BJ (cell line): ENCODE data around the gene TNS1. TPM values are rescaled to one million over a fixed set of nuclear protein-coding genes. Genes with fewer than 3 reads are reported as not detected.

Experiments used
- CTCF ChIA-PET: fragments of 350-600 bp; formaldehyde crosslinking; extraction: SDS; loops from one replicate; lab custom pipeline; 2021; ENCODE audit warnings: antibody characterized with exemption, inconsistent platforms; lab: Yijun Ruan, JAX
- POLR2A ChIA-PET: fragments of 300-600 bp; sonication (Branson Sonifier 250); formaldehyde crosslinking; extraction: SDS; loops from one replicate; lab custom pipeline; 2021; ENCODE audit warnings: antibody characterized with exemption; lab: Charles Lee
- DNase-seq: peaks from one replicate; pipeline ENCODE4 v3.0.0-alpha.2; 2011; ENCODE audit warnings: low read depth
- H3K27me3 ChIP-seq: 2 replicates; pipeline ENCODE4 v1.6.0; 2011; ENCODE audit warnings: low read length; ENCODE audit not compliant: control insufficient read depth, insufficient read depth
- H3K36me3 ChIP-seq: 2 replicates; pipeline ENCODE4 v1.5.1; 2011; ENCODE audit warnings: low read length; ENCODE audit not compliant: control insufficient read depth, insufficient read depth
- H3K4me3 ChIP-seq: 2 replicates; pipeline ENCODE4 v1.5.1; 2011; ENCODE audit warnings: low read depth, mild to moderate bottlenecking, control low read depth, low read length
- polyA plus RNA-seq: library from polyadenylated mRNA; depleted of rRNA; stranded (reverse); fragments of >200 nt; gene quantifications from 2 replicates; pipeline ENCODE4 v1.2.3, GENCODE V29; 2011
- TF ChIP-seq, protein P1 (sequence below): IDR thresholded peaks from 2 replicates; pipeline ENCODE4 v1.5.1; 2011; ENCODE audit warnings: low read depth, mild to moderate bottlenecking, control low read depth, inconsistent platforms, low read length, moderate library complexity; ENCODE audit not compliant: insufficient read depth

Gene TNS1
- polyA plus RNA-seq, 1 experiment: 35.6 TPM

GRCh38 chr2:217873371-217873770 is 129.4 kb downstream of the TNS1 start:
- TF ChIP-seq, protein P1, sequence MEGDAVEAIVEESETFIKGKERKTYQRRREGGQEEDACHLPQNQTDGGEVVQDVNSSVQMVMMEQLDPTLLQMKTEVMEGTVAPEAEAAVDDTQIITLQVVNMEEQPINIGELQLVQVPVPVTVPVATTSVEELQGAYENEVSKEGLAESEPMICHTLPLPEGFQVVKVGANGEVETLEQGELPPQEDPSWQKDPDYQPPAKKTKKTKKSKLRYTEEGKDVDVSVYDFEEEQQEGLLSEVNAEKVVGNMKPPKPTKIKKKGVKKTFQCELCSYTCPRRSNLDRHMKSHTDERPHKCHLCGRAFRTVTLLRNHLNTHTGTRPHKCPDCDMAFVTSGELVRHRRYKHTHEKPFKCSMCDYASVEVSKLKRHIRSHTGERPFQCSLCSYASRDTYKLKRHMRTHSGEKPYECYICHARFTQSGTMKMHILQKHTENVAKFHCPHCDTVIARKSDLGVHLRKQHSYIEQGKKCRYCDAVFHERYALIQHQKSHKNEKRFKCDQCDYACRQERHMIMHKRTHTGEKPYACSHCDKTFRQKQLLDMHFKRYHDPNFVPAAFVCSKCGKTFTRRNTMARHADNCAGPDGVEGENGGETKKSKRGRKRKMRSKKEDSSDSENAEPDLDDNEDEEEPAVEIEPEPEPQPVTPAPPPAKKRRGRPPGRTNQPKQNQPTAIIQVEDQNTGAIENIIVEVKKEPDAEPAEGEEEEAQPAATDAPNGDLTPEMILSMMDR: no peak
- no peak overlapping the region for H3K4me3 ChIP-seq
- peaks cover 24% of the 10 kb centered on the region for H3K36me3 ChIP-seq
- no peak for DNase-seq
- no peaks in the 10 kb centered on the region for H3K27me3 ChIP-seq
- CTCF ChIA-PET: interaction anchor here (0.9 to 4.5 kb wide), 3 partner anchors 13 to 84 kb away, joined by 3 to 38 read pairs (median 4); no protein-coding TSS in a partner anchor
- POLR2A ChIA-PET: no interaction called here

DNA sequence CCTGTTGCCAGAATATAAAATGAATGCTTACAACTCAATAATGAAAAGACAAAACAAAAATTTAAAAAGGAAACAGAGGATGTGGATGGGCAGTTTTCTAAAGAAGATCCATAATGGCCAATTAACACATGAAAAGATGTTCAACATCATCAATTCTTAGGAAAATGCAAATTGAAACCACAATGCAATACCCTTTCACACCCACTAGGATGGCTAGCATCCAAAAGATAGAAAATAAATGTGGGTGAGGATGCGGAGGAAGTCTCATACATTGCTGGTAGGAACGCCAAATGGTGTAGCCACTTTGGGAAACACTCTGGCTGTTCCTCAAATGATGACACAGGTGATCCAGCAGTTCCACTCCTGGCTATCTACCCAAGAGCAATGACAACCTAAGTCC is 130.5 kb downstream of the TNS1 start:
- DNase-seq: no peak
- peaks cover 24% of the 10 kb centered on the region for H3K36me3 ChIP-seq
- ChIA-PET POLR2A (no interaction called here), CTCF (no interaction called here)
- TF ChIP-seq, protein P1: no peak
- H3K27me3 ChIP-seq: no peaks in the 10 kb centered on the region
- H3K4me3 ChIP-seq: no peak overlapping the region

DNA sequence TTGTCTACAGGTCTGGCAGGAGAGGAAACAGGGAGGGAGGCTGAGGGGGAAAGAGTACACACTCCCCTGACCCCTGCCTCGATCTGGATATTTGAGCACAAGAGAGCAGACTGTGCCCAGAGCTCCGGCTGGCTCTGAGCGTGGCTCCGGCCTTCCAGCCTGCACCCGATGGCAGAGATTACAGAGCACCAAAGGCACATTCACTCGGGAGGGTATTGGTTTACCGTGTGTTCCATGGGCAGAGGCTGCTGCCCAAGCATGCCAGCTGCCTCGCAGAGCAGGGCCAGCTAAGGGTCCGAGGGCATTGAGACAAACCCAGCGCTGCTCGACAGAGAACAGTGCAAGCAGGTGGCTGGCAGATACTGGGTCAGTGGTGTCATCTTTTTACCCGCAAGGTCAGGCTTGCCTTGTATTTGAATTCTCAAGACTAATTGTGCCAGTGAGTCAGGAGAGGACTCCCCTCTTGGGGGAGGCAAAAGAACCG is 132.2 kb downstream of the TNS1 start:
- CTCF ChIA-PET: interaction anchor here (0.8 to 3.7 kb wide), 2 partner anchors 9 to 85 kb away, joined by 3 to 22 read pairs; no protein-coding TSS in a partner anchor
- no peak for DNase-seq
- no peaks in the 10 kb centered on the region for H3K27me3 ChIP-seq
- H3K4me3 ChIP-seq: no peak overlapping the region
- H3K36me3 ChIP-seq: peaks cover 27% of the 10 kb centered on the region
- POLR2A ChIA-PET: no interaction called here
- TF ChIP-seq, protein P1: no peak

DNA sequence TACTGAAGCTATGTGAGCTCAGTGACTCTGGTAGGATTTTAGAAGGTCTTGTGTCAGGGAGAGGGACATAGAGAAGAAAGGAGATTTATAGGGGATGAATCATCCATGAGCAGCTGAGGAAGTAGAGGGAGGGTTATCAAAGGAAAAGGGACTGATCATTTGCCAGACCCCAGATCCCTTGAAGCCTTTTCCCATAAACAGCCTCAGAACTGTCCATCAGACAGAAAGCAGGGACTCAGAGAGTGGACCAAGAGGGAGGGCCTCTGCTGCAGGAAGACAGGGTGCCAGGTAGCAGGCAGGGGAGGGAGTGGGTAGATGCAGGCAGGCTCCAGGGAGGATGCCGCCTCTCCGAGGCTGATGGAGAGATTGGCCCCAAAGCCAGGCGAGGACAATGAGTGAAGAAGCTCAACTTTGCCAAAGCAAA is 133.9 kb downstream of the TNS1 start:
- TF ChIP-seq, protein P1: no peak
- peaks cover 34% of the 10 kb centered on the region for H3K36me3 ChIP-seq
- DNase-seq: peak; percentile 9
- ChIA-PET CTCF (interaction anchor here (1.1 to 3.7 kb wide), 7 partner anchors 10 to 201 kb away, joined by 3 to 22 read pairs (median 6); partner anchors contain the start of gene RUFY4), POLR2A (no interaction called here)
- H3K27me3 ChIP-seq: no peaks in the 10 kb centered on the region
- no peak overlapping the region for H3K4me3 ChIP-seq

- DNase-seq: no peak
- H3K36me3 ChIP-seq: peaks cover 36% of the 10 kb centered on the region
- no peak overlapping the region for H3K4me3 ChIP-seq
- no peaks in the 10 kb centered on the region for H3K27me3 ChIP-seq
- CTCF ChIA-PET: interaction anchor here (1.1 to 3.7 kb wide), 7 partner anchors 10 to 201 kb away, joined by 3 to 22 read pairs (median 6); partner anchors contain the start of gene RUFY4
- POLR2A ChIA-PET: no interaction called here
- TF ChIP-seq, protein P1: no peak
Observed at GRCh38 chr2:217868265-217868892, 134.4 kb downstream of the TNS1 start.
